GM12873 (cell line): Measurements from ENCODE around the gene HOXC10.

Experiments used
- TF ChIP-seq, protein P1 (sequence below): IDR thresholded peaks from 2 replicates; pipeline ENCODE4 v1.5.1; 2012; ENCODE audit warnings: low read depth, mild to moderate bottlenecking, moderate library complexity, low read length, control low read depth; ENCODE audit not compliant: insufficient read depth; ENCODE audit errors: missing control alignments

The HOXC10 gene

GRCh38 chr12:53993162-53994008 lies 8.4 kb downstream of the HOXC10 start:
- TF ChIP-seq, protein P1, sequence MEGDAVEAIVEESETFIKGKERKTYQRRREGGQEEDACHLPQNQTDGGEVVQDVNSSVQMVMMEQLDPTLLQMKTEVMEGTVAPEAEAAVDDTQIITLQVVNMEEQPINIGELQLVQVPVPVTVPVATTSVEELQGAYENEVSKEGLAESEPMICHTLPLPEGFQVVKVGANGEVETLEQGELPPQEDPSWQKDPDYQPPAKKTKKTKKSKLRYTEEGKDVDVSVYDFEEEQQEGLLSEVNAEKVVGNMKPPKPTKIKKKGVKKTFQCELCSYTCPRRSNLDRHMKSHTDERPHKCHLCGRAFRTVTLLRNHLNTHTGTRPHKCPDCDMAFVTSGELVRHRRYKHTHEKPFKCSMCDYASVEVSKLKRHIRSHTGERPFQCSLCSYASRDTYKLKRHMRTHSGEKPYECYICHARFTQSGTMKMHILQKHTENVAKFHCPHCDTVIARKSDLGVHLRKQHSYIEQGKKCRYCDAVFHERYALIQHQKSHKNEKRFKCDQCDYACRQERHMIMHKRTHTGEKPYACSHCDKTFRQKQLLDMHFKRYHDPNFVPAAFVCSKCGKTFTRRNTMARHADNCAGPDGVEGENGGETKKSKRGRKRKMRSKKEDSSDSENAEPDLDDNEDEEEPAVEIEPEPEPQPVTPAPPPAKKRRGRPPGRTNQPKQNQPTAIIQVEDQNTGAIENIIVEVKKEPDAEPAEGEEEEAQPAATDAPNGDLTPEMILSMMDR, result no peak

DNA sequence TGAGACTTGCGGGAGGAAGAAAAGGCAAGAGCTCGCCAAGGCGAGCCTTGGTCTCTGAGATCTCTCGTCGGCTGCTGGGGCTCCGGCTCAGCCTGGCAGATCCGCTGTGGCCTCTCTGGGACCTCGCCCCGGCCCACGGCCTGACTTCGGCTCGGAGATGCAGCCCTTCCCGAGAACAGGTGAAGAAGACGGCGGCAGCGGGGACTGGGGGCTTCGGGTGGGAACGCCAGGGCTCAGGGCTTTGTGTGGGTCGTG lies 9.0 kb downstream of the HOXC10 start:
- TF ChIP-seq, protein P1, result no peak

DNA sequence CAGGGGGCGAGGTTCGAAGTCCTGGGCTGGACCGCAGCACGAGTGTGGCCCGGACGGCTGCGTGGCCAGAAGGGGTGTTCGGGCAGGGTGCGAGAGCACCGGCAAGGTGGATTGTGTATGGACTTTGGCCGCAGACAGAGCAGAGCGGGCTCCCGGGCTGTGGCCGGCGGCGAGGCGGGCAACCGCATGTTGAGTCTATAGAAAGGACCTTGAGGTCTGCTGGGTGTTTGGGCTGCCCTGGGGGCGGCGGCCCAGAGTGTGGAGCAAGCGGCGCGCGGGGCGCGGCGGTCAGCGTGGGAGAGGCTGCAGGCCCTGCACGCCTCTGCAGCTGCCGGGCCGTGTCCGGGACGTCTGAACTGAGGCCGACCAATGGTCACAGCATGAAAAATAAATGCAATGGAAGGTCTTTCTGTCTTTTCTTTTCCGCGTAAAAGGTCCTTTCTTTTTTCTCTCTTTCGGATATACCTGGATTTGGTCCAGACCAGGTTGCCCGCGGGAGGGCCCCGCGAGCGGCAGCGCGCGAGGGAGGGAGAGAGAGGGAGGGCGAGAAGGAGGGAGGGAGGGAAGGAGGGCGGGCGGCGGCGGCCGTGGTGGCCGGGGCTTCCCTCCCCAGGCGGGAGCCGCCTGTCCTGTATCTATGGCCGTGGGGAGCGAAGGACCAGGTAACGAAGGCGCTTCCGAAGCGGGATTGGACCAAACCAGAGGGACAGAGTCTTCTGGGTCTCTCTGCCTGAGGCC lies 9.5 kb downstream of the HOXC10 start:
- TF ChIP-seq, protein P1, result no peak

GRCh38 chr12:53995002-53995377 lies 10.0 kb downstream of the HOXC10 start:
- TF ChIP-seq, protein P1, result no peak

DNA sequence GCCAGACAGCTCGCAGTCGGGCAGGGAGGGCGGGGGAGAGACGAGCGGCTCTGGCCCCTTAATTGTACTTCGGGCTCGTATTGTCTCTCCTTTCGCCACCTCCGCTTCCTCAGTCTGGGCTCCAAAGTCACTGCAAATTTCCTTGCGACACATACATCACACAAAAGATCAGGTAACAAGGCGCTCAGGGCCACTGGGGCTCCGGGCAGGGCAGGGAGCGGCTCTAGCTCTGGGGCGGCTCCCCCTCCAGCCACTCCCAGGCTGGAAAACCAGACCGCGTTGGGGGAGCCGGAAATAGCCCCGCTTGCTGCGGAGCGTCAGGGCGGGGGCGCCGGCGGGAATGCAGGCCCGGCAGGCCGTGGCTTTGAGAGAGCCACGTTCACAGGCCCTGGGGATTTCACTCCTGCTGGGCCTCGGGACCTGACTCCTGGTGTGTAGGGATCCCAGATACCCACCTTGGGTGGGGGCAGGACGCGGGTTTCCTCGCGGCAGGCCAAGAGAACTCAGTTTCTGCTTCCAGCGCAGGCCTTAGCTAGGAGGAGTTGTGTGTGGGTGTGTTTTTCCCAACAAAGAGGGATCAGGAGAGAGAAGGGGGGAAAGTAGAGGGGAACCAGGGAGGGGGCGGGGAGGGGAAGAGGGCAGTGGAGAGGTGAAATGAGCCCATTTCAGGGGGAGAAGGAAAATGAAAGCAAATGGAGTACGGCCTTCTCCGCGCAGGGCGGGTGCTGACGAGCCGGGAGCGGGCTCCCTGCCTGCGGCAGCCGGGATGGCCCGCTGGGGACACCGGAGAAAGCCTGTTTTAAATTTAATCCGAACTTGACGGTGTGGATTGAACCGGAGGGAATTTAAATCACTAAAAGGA lies 10.7 kb downstream of the HOXC10 start:
- TF ChIP-seq, protein P1, result no peak

DNA sequence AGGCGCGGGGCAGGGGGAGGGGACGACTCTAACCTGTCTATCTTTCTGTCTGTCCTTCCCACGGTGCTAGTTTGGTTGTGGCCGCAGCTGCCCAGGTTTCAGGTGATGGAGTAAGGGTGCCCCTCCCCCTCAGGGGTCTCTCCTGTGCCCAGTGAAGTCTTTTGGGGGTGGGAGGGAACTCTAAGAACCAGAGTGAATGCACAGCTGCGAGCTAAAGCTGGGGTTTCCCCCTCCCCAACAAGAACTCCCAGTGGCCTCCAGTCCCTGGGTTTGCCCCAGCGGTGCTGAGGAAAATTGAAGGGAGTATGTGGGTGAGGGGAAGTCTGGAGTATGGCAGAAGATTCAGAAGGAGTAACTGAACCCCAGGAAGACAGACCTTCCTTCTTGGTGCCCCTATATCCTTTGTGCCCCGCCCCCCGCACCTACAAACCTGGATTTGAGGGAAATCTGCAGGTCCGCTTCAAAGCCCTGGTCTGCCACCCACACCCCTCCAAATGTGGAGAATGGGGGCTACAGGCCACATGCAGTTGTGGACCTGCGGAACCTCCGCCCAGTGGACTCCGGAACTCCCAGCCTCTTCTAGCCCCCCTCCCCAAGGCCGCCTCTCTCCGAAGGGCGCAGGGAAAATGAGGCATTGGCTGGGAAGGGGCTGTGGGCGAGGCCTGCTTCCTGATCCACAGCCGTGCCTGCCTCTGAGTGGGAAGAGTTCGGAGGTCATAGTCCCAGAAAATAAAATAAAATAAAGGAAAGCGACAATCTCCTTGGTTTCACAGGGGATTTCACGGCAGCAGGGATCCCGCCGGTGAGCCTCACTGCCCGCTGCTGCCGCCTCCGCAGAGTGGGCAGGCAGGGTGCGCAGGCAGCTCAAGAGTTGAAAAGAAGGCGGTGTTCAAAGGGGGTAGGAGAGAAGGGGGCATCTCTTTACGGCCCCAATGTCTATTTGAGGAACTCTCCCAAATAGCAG lies 11.6 kb downstream of the HOXC10 start:
- TF ChIP-seq, protein P1, result no peak
